ENCODE results near the gene STK32B. TPM values are rescaled to one million over a fixed set of nuclear protein-coding genes. Genes with fewer than 3 reads are reported as not detected.
A peak's percentile ranks its signal among the peaks of the same experiment; 100 is the strongest.

STK32B gene
- total and polyA plus RNA-seq, 11 donors = 0.08 to 2.0 (median 0.25) TPM

GRCh38 chr4:5143306-5143861, 92.1 kb downstream of the STK32B start:
- Histone ChIP-seq H3K27ac (no peak overlapping the region), H3K9me3 (peaks cover 0 to 8% (median 0%) of the 10 kb centered on the region in 12 donors), H3K27me3 (peaks cover 0 to 4% (median 0%) of the 10 kb centered on the region in 9 donors), H3K4me3 (no peak overlapping the region), H3K36me3 (no peaks in the 10 kb centered on the region), H3K4me1 (no peaks in the 10 kb centered on the region)
- ATAC-seq (no peak), DNase-seq (no peak)
- TF ChIP-seq CTCF (IDR thresholded peaks at IDR 0.05) (no peak), POLR2A (IDR thresholded peaks at IDR 0.05) (no peak)
- intact Hi-C loops (cut with DNase I) = loop anchor here in 6 of 10 donors (2.0 to 10.0 kb wide), 5 partner anchors 89 to 151 kb away; partner anchors contain the start of gene STK32B (in 4 of the 6)
- 62 to 75% (median 66%) methylated on average over 3 of the region's 3 CpGs for WGBS, 4 donors

GRCh38 chr4:5143940-5144339, 92.7 kb downstream of the STK32B start:
- peak in 1 of 4 donors; percentile 34 for ATAC-seq
- H3K27me3 ChIP-seq = peaks cover 0 to under 1% (median 0%) of the 10 kb centered on the region in 9 donors
- intact Hi-C loops (cut with DNase I) = loop anchor here in 6 of 10 donors (2.0 to 10.0 kb wide), 5 partner anchors 89 to 152 kb away; partner anchors contain the start of gene STK32B (in 4 of the 6)
- H3K36me3 ChIP-seq = no peaks in the 10 kb centered on the region
- no peak for TF ChIP-seq POLR2A (IDR thresholded peaks at IDR 0.05)
- no peak for TF ChIP-seq CTCF (IDR thresholded peaks at IDR 0.05)
- H3K4me1 ChIP-seq = no peaks in the 10 kb centered on the region
- peaks cover 0 to 8% (median 0%) of the 10 kb centered on the region in 12 donors for H3K9me3 ChIP-seq
- 70 to 88% (median 79%) methylated on average over 4 of the region's 4 CpGs for WGBS, 4 donors
- peak in 1 of 5 donors; percentile 23 for DNase-seq
- no peak overlapping the region for H3K27ac ChIP-seq
- no peak overlapping the region for H3K4me3 ChIP-seq

- no peaks in the 10 kb centered on the region for H3K4me1 ChIP-seq
- no peak for TF ChIP-seq POLR2A (IDR thresholded peaks at IDR 0.05)
- TF ChIP-seq CTCF (IDR thresholded peaks at IDR 0.05) = no peak
- no peaks in the 10 kb centered on the region for H3K27me3 ChIP-seq
- DNase-seq (no peak), ATAC-seq (no peak)
- H3K27ac ChIP-seq = no peak overlapping the region
- H3K36me3 ChIP-seq = no peaks in the 10 kb centered on the region
- H3K4me3 ChIP-seq = no peak overlapping the region
- WGBS, 4 donors = 40 to 88% (median 70%) methylated on average over 2 of the region's 2 CpGs
- intact Hi-C loops (cut with DNase I) = loop anchor here in 6 of 10 donors (5.0 to 10.0 kb wide), 4 partner anchors 90 to 152 kb away; partner anchors contain the start of gene STK32B (in 4 of the 6)
- H3K9me3 ChIP-seq = peaks cover 0 to 8% (median 0%) of the 10 kb centered on the region in 12 donors
These were observed 93.1 kb downstream of the STK32B start for GRCh38 chr4:5144384-5144783.

GRCh38 chr4:5146248-5146647, 95.0 kb downstream of the STK32B start:
- Histone ChIP-seq H3K9me3 (peaks cover 0 to 8% (median 0%) of the 10 kb centered on the region in 12 donors), H3K36me3 (no peaks in the 10 kb centered on the region), H3K27me3 (no peaks in the 10 kb centered on the region), H3K4me3 (no peak overlapping the region), H3K27ac (no peak overlapping the region), H3K4me1 (no peaks in the 10 kb centered on the region)
- no peak for ATAC-seq
- WGBS, 4 donors = 75 to 84% (median 79%) methylated on average over 6 of the region's 6 CpGs
- TF ChIP-seq POLR2A (IDR thresholded peaks at IDR 0.05) (no peak), CTCF (IDR thresholded peaks at IDR 0.05) (no peak)
- DNase-seq = no peak
- intact Hi-C loops (cut with DNase I) = loop anchor here in 4 of 10 donors (10.0 kb wide), 2 partner anchors 91 to 151 kb away; partner anchors contain the start of gene STK32B (in 2 of the 4)

Measured in heart left ventricle (tissue), 16 donors.